PC-9 (cell line): ENCODE data around the gene ADAT3. TPM values are rescaled to one million over a fixed set of nuclear protein-coding genes. Genes with fewer than 3 reads are reported as not detected.
"Not testable (repeated sequence)": the region's sequence is repeated elsewhere in the genome, so short reads cannot be mapped to it uniquely, and the experiment has no call there.

Experiments
- BruUV-seq: library from RNA; stranded (reverse); fragments of 400-500 nt; replicated peaks from 2 replicates; lab custom pipeline; 2021; lab: Mats Ljungman, UMichigan
- CTCF ChIA-PET: fragments of 300-600 bp; sonication (Branson Sonifier 250); formaldehyde crosslinking; loops from one replicate; lab custom pipeline; 2022; ENCODE audit warnings: antibody characterized with exemption; lab: Charles Lee
- POLR2A ChIA-PET: fragments of 300-600 bp; sonication (Branson Sonifier 250); formaldehyde crosslinking; loops from one replicate; lab custom pipeline; 2022; ENCODE audit warnings: antibody characterized with exemption; ENCODE audit not compliant: unreplicated experiment; lab: Charles Lee
- DNase-seq, 2 experiments: peaks; one replicate each; pipeline versions ENCODE4 v3.0.0 to v3.0.0-alpha.2; 2015 to 2022; ENCODE audit warnings: mixed read lengths in 1 of 2
- H2AFZ ChIP-seq: fragments of 200-600 bp; sonication (generic); 2 replicates; pipeline ENCODE4 v1.8.1; 2017; ENCODE audit warnings: antibody characterized with exemption
- H3F3A ChIP-seq: fragments of 200-600 bp; sonication (generic); 2 replicates; pipeline ENCODE4 v1.8.1; 2017; ENCODE audit warnings: antibody characterized with exemption, mild to moderate bottlenecking, low read depth; ENCODE audit not compliant: insufficient read depth
- H3K27ac ChIP-seq: fragments of 200-600 bp; sonication (generic); 2 replicates; pipeline ENCODE4 v1.6.1; 2016; ENCODE audit warnings: mixed run types
- H3K27me3 ChIP-seq: fragments of 200-600 bp; sonication (generic); 2 replicates; pipeline ENCODE4 v1.6.1; 2016; ENCODE audit warnings: low read depth, mixed run types; ENCODE audit not compliant: insufficient read depth
- H3K36me3 ChIP-seq: fragments of 200-600 bp; sonication (generic); 2 replicates; pipeline ENCODE4 v1.6.1; 2016; ENCODE audit warnings: low read depth, mixed run types
- H3K4me1 ChIP-seq: fragments of 200-600 bp; sonication (generic); replicated peaks from 2 replicates; pipeline ENCODE4 v1.6.1; 2016; ENCODE audit warnings: mixed run types; ENCODE audit not compliant: insufficient read depth
- H3K4me2 ChIP-seq: fragments of 200-600 bp; sonication (generic); 2 replicates; pipeline ENCODE4 v1.6.1; 2017; ENCODE audit warnings: mixed run types
- H3K4me3 ChIP-seq: fragments of 200-600 bp; sonication (generic); 2 replicates; pipeline ENCODE4 v1.6.1; 2016; ENCODE audit warnings: mixed run types
- H3K79me2 ChIP-seq: fragments of 200-600 bp; sonication (generic); 2 replicates; pipeline ENCODE4 v1.6.1; 2017; ENCODE audit warnings: low read depth, mixed run types
- H3K9me2 ChIP-seq: fragments of 200-600 bp; sonication (generic); 2 replicates; pipeline ENCODE4 v1.8.1; 2017; ENCODE audit warnings: mild to moderate bottlenecking; ENCODE audit not compliant: insufficient read depth
- H3K9me3 ChIP-seq: fragments of 200-600 bp; sonication (generic); 2 replicates; pipeline ENCODE4 v1.8.1; 2016; ENCODE audit warnings: low read depth; ENCODE audit not compliant: insufficient read depth
- H4K20me1 ChIP-seq: fragments of 200-600 bp; sonication (generic); 2 replicates; pipeline ENCODE4 v1.8.1; 2017; ENCODE audit not compliant: insufficient read depth
- CTCF ChIP-seq: fragments of 200-600 bp; sonication (generic); conservative IDR thresholded peaks from 2 replicates; pipeline ENCODE4 v1.6.1; 2017; ENCODE audit warnings: mixed run types, antibody characterized with exemption, mild to moderate bottlenecking, moderate library complexity
- EZH2 ChIP-seq: fragments of 200-600 bp; sonication (generic); IDR thresholded peaks from 2 replicates; pipeline ENCODE4 v1.8.0; 2017; ENCODE audit warnings: antibody characterized with exemption, low read depth
- intact Hi-C: fragments of 100-400 bp; cut with micrococcal nuclease; formaldehyde crosslinking; loops from one replicate; pipeline ENCODE4 v1.10.0; 2022; ENCODE audit not compliant: unreplicated experiment
- total RNA-seq: library from RNA; stranded (reverse); gene quantifications from 2 replicates; pipeline ENCODE4 v1.2.3, GENCODE V29; 2021

The ADAT3 gene
- total RNA-seq, 1 experiment from 2014 or later, result 7.8 TPM

- POLR2A ChIA-PET, result no interaction called here
- Histone ChIP-seq H3K79me2 (peaks cover 33% of the 10 kb centered on the region), H3F3A (no peaks in the 10 kb centered on the region), H3K4me3 (no peak overlapping the region), H4K20me1 (peaks cover 8% of the 10 kb centered on the region; the same call in 1 of the 2 replicates), H3K4me2 (no peak overlapping the region), H3K4me1 (peaks cover 6% of the 10 kb centered on the region; the same call in 1 of the 2 replicates), H3K9me3 (no peaks in the 10 kb centered on the region), H3K27me3 (no peaks in the 10 kb centered on the region), H2AFZ (no peak overlapping the region), H3K36me3 (no peaks in the 10 kb centered on the region), H3K9me2 (no peaks in the 10 kb centered on the region), H3K27ac (no peak overlapping the region)
- BruUV-seq, result no TSS peak
- CTCF ChIA-PET, result no interaction called here
- TF ChIP-seq CTCF, result no peak
- intact Hi-C loops, result no loop called here
- no peak for DNase-seq
Measured at GRCh38 chr19:1880611-1881392, 24.4 kb upstream of the ADAT3 start.

GRCh38 chr19:1881393-1882088, 23.7 kb upstream of the ADAT3 start:
- intact Hi-C loops, BruUV-seq: not testable (repeated sequence)

GRCh38 chr19:1882089-1882785, 23.0 kb upstream of the ADAT3 start:
- Histone ChIP-seq H4K20me1 (peaks cover 8% of the 10 kb centered on the region; the same call in 1 of the 2 replicates), H3F3A (no peaks in the 10 kb centered on the region), H3K4me3 (no peak overlapping the region), H3K36me3 (no peaks in the 10 kb centered on the region), H3K9me2 (no peaks in the 10 kb centered on the region), H3K4me1 (peaks cover 6% of the 10 kb centered on the region; the same call in 1 of the 2 replicates), H3K27me3 (no peaks in the 10 kb centered on the region), H3K79me2 (peaks cover 31% of the 10 kb centered on the region), H3K4me2 (no peak overlapping the region), H3K27ac (no peak overlapping the region), H3K9me3 (no peaks in the 10 kb centered on the region), H2AFZ (no peak overlapping the region)
- ChIA-PET CTCF (no interaction called here), POLR2A (no interaction called here)
- no TSS peak for BruUV-seq
- TF ChIP-seq CTCF, result no peak
- no peak for TF ChIP-seq EZH2
- DNase-seq, result no peak
- intact Hi-C loops, result no loop called here

More at GRCh38 chr19:1881393-1882088, 23.7 kb upstream of the ADAT3 start:
- H3K27ac ChIP-seq, H3K9me3 ChIP-seq, DNase-seq, CTCF ChIA-PET, H3K27me3 ChIP-seq, H3K4me1 ChIP-seq, H3K9me2 ChIP-seq, POLR2A ChIA-PET, H4K20me1 ChIP-seq, H3K36me3 ChIP-seq, H3K4me2 ChIP-seq, H3K4me3 ChIP-seq, H3F3A ChIP-seq, H2AFZ ChIP-seq: not testable (repeated sequence)
- peaks cover 31% of the 10 kb centered on the region for H3K79me2 ChIP-seq
